ENCODE measurements around the gene ALPK1. TPM values are rescaled to one million over a fixed set of nuclear protein-coding genes. Genes with fewer than 3 reads are reported as not detected.

The ALPK1 gene
- total and polyA plus RNA-seq, 2 of the 4 experiments (the other 2 are of a cell fraction) = 3.3 to 7.9 TPM

GRCh38 chr4:112472318-112472717 is 175.1 kb downstream of the ALPK1 start:
- Histone ChIP-seq H2AK9ac (replicated peaks; ENCODE audit: low read depth, low read length, poor library complexity) (no peak overlapping the region), H3K4me2 (ENCODE audit: low read depth, low read length) (no peak overlapping the region), H3K18ac (ENCODE audit: low read depth, low read length) (no peak overlapping the region), H3K27me3 (ENCODE audit: control insufficient read depth, insufficient read depth, low read length) (no peaks in the 10 kb centered on the region), H3K56ac (ENCODE audit: extremely low read depth, insufficient read depth, low read length) (no peak overlapping the region), H2BK5ac (ENCODE audit: low read depth, low read length, poor library complexity, severe bottlenecking) (no peak overlapping the region), H2AK5ac (ENCODE audit: low read depth, low read length) (no peak overlapping the region), H3K4me3 (ENCODE audit: insufficient read depth, low read depth, low read length) (no peak overlapping the region), H3K79me1 (ENCODE audit: low read depth in 1 of 2, low read length in 2 of 2) (no peaks in the 10 kb centered on the region), H2AFZ (replicated peaks; ENCODE audit: low read length, poor library complexity) (no peak overlapping the region), H4K20me1 (ENCODE audit: insufficient read depth, low read length) (no peaks in the 10 kb centered on the region), H2BK15ac (ENCODE audit: low read depth, low read length) (no peak overlapping the region), H3K27ac (ENCODE audit: insufficient read depth, low read length) (no peak overlapping the region), H3K9me3 (ENCODE audit: control insufficient read depth, insufficient read depth, low read length) (no peaks in the 10 kb centered on the region), H3K4me1 (ENCODE audit: control insufficient read depth, insufficient read depth, low read length) (no peaks in the 10 kb centered on the region), H3K23ac (ENCODE audit: low read depth, low read length) (no peak overlapping the region), H3K36me3 (ENCODE audit: control insufficient read depth, insufficient read depth, low read length) (no peaks in the 10 kb centered on the region), H3K9me1 (ENCODE audit: insufficient read depth, low read length) (no peaks in the 10 kb centered on the region), H3K4ac (ENCODE audit: low read depth, low read length) (no peak overlapping the region), H4K91ac (ENCODE audit: insufficient read depth, low read depth, low read length) (no peak overlapping the region), H3K14ac (replicated peaks; ENCODE audit: low read depth, low read length) (no peak overlapping the region), H4K8ac (ENCODE audit: low read depth in 2 of 2, low read length in 2 of 2) (no peak overlapping the region), H2BK20ac (ENCODE audit: low read depth, low read length) (no peak overlapping the region), H3K9ac (ENCODE audit: low read depth, low read length) (no peak overlapping the region), H4K5ac (ENCODE audit: low read depth, low read length) (no peak overlapping the region), H2BK120ac (ENCODE audit: low read depth, low read length) (no peak overlapping the region)
- ATAC-seq (ENCODE audit: low read depth) = no peak
- ChIA-PET CTCF (no interaction called here), POLR2A (ENCODE audit: unreplicated experiment) (no interaction called here)
- in situ Hi-C loops (cut with MboI; ENCODE audit: low sequenced_read_pairs) = no loop called here
- BruUV-seq (replicated peaks) = no TSS peak
- intact Hi-C loops (cut with micrococcal nuclease) = no loop called here
- no peak for DNase-seq
- TF ChIP-seq MAFK (IDR thresholded peaks at IDR 0.05; ENCODE audit: low read depth, low read length) (no peak), MXI1 (IDR thresholded peaks at IDR 0.05; ENCODE audit: borderline replicate concordance, low read depth, low read length) (no peak), RFX5 (IDR thresholded peaks at IDR 0.05; ENCODE audit: low read depth, low read length) (no peak), RAD21 (IDR thresholded peaks at IDR 0.05; ENCODE audit: low read length) (no peak), CEBPB (IDR thresholded peaks at IDR 0.05; ENCODE audit: low read depth, low read length) (no peak), MAZ (IDR thresholded peaks at IDR 0.05; ENCODE audit: borderline replicate concordance, low read depth, low read length) (no peak), USF2 (IDR thresholded peaks at IDR 0.05; ENCODE audit: low read depth, low read length) (no peak), BHLHE40 (IDR thresholded peaks at IDR 0.05; ENCODE audit: low read depth, low read length) (no peak), POLR2A (IDR thresholded peaks at IDR 0.05; ENCODE audit: low read depth, low read length) (no peak), RCOR1 (IDR thresholded peaks at IDR 0.05; ENCODE audit: insufficient replicate concordance, low read length) (no peak), ELK1 (IDR thresholded peaks at IDR 0.05; ENCODE audit: borderline replicate concordance, low read depth, low read length) (no peak), CHD1 (IDR thresholded peaks at IDR 0.05; ENCODE audit: low read depth, low read length) (no peak), FOS (IDR thresholded peaks at IDR 0.05; ENCODE audit: low read depth, low read length) (no peak), CTCF (conservative IDR thresholded peaks at IDR 0.05; ENCODE audit: low read depth, low read length) (no peak), SMC3 (IDR thresholded peaks at IDR 0.05; ENCODE audit: low read depth, low read length) (no peak), NFE2L2 (IDR thresholded peaks at IDR 0.05; ENCODE audit: low read depth, low read length) (no peak)
- dilution Hi-C loops (cut with HindIII; ENCODE audit: low sequenced_read_pairs, unreplicated experiment) = no loop called here
